ACC112 (cell line): ENCODE results near the gene MYBPC3.

Source experiments
- H2AFZ ChIP-seq: fragments of 200-600 bp; sonication (generic); one replicate; pipeline ENCODE4 v1.6.0; 2017; ENCODE audit warnings: antibody characterized with exemption, low read length; ENCODE audit not compliant: unreplicated experiment
- H3K27ac ChIP-seq: fragments of 200-600 bp; sonication (generic); 2 replicates; pipeline ENCODE4 v1.5.1; 2014; ENCODE audit warnings: low read depth, mild to moderate bottlenecking, antibody characterized with exemption, low read length, moderate library complexity
- H3K27me3 ChIP-seq: fragments of 200-600 bp; sonication (generic); 2 replicates; pipeline ENCODE4 v1.6.1; 2014; ENCODE audit warnings: mild to moderate bottlenecking, antibody characterized with exemption, low read length, moderate library complexity, mixed read lengths; ENCODE audit not compliant: insufficient read depth
- H3K36me3 ChIP-seq: fragments of 200-600 bp; sonication (generic); 2 replicates; pipeline ENCODE4 v1.6.1; 2016; ENCODE audit warnings: mild to moderate bottlenecking, antibody characterized with exemption, low read length, moderate library complexity, mixed read lengths; ENCODE audit not compliant: insufficient read depth
- H3K4me1 ChIP-seq: fragments of 200-600 bp; sonication (generic); one replicate; pipeline ENCODE4 v1.6.1; 2016; ENCODE audit warnings: low read length, mixed read lengths; ENCODE audit not compliant: insufficient read depth, unreplicated experiment, control insufficient read depth
- H3K4me3 ChIP-seq: fragments of 200-600 bp; sonication (generic); 2 replicates; pipeline ENCODE4 v1.5.1; 2014; ENCODE audit warnings: mild to moderate bottlenecking, low read depth, low read length
- H3K79me2 ChIP-seq: fragments of 200-600 bp; sonication (generic); one replicate; pipeline ENCODE4 v1.6.0; 2016; ENCODE audit warnings: low read length; ENCODE audit not compliant: control insufficient read depth, unreplicated experiment, insufficient read depth

The MYBPC3 gene

DNA sequence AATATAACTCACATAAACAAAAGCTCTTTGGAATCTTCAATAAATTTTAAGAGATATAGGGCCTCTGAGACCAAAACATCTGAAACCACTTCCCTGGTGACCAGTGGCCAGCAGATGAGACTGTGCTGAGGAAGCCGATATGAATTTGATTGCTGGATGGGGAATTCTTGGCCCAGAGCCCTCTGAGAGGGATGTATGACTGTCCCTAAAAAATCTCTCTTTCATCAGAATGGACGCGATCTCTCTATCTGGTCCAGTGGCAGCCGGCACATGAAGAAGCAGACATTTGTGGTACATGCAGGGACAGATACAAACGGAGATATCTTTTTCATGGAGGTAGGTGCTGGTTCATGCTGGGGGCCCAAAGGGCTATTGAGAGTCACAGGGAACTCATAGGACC is 37.5 kb downstream of the MYBPC3 start:
- H3K4me3 ChIP-seq, result no peak overlapping the region
- H3K79me2 ChIP-seq, result no peaks in the 10 kb centered on the region
- H3K4me1 ChIP-seq, result no peaks in the 10 kb centered on the region
- H3K36me3 ChIP-seq, result peaks cover 3% of the 10 kb centered on the region
- no peaks in the 10 kb centered on the region for H3K27me3 ChIP-seq
- H2AFZ ChIP-seq, result no peak overlapping the region
- H3K27ac ChIP-seq, result no peak overlapping the region

DNA sequence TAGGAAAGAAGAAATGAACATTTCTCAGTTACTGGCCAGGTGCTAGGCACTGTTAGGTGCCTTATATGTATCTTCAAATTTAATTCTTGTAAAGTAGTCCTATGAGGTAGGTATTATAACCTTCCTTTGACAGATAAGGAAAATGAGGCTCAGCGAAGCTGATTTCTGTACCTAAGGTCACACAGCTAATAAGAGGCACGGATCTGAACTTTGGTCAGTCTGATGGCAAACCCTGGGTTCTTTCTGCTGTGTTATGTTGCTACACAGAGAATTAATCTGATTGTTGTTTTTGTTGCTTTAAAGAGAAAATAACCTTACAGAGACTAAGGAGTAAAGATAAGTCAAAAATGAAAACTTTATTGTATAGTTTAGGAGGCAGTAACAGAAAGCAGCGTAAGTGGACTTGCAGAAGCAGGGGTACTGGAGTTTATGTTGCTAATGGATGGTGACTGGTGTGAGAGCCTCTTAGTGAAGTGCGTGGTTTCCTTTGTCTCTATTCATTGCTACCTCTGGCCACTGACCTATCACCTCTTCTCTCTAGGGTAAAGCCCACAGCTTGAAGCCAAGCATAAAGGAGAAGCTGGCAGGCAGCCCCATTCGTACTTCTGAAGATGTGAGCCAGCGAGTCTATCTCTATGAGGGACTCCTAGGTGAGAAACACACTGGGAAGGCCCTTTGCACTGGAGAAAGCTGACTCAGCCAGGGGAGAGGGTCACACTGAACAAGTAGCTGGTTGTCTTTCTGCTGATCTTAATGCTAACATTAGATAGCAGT is 44.3 kb downstream of the MYBPC3 start:
- no peaks in the 10 kb centered on the region for H3K79me2 ChIP-seq

DNA sequence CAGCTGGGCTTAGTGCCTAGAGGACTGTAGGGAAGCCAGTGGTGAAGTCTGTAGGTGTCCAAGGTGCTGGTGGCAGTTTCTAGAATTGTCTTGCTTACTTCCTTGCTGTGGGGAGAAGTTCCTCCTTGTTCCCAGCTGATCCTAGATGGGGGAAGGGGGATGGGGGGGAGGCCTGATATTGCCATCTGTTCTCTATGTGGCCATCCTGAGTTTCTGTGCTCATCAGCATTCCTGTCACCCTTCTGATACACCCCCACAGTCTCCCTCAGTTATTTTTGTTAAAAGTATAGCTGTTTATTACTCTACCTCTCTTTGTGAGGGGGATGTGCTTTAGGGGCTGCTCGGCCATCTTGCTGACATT is 46.0 kb downstream of the MYBPC3 start:
- Histone ChIP-seq H3K36me3 (peaks cover 31% of the 10 kb centered on the region), H3K27ac (no peak overlapping the region), H3K27me3 (no peaks in the 10 kb centered on the region), H2AFZ (no peak overlapping the region), H3K79me2 (no peaks in the 10 kb centered on the region), H3K4me3 (no peak overlapping the region), H3K4me1 (peaks cover 12% of the 10 kb centered on the region)

More for the DNA sequence above, 44.3 kb downstream of the MYBPC3 start:
- no peak overlapping the region for H3K4me3 ChIP-seq
- H3K27me3 ChIP-seq, result no peaks in the 10 kb centered on the region
- no peak overlapping the region for H3K27ac ChIP-seq
- peaks cover 12% of the 10 kb centered on the region for H3K4me1 ChIP-seq
- no peak overlapping the region for H2AFZ ChIP-seq
- peaks cover 22% of the 10 kb centered on the region for H3K36me3 ChIP-seq

DNA sequence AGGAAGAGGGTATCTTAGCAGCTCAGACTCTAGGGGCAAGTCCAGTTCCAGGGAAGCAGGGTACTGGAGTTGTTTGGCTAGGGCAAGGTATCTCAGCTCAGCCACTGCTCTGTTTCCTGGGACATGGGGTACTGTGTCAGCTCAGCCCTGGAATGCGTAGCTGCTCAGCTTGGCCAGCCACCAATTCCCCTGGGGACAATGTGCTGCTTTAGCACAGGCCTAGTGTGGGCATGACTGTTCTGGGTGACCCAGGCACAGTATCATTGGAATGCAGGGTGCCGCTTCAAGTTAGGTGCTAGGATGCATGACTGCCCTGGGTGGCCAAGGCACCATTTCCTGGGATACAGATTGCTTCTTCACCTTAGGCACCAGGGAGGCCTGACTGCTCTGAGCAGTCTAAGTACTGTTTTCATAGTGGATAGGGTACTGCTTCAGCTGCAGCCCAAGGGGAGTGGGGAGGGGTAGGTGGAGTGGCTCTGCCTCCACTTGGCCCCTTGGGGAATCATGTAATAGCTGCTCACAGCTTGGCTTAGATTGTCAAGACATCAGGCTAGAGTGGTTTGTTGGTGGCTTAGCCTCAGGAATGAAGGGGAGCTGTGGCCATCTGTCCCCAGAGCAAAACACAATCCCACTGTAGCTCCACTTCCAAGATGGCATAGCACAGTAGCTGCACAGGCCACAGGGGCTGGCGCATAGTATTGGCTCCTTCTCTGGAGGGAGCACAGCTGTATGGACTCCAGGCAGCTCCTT is 46.6 kb downstream of the MYBPC3 start:
- no peak overlapping the region for H3K4me3 ChIP-seq
- H3K27me3 ChIP-seq, result no peaks in the 10 kb centered on the region
- H3K79me2 ChIP-seq, result no peaks in the 10 kb centered on the region
- no peak overlapping the region for H2AFZ ChIP-seq
- no peak overlapping the region for H3K27ac ChIP-seq
- peaks cover 34% of the 10 kb centered on the region for H3K36me3 ChIP-seq
- H3K4me1 ChIP-seq, result peaks cover 12% of the 10 kb centered on the region

DNA sequence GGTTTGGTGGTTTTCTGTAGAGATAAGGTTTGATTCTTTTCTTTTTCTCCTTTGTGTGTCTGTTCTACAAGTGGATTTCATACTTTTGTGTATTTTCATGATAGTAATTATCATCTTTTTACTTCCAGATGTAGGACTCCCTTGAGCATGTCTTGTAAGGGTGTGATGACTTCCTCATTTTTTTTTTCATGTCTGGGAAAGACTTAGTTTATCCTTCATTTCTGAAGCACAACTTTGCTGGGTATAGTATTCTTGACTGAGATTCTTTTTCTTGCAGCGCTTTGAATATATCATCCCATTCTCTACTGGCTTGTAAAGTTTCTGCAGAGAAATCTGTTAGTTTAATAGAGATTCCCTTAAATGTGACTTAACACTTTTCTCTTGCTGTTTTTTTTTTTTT is 49.6 kb downstream of the MYBPC3 start:
- no peak overlapping the region for H2AFZ ChIP-seq
- no peaks in the 10 kb centered on the region for H3K79me2 ChIP-seq
- H3K27ac ChIP-seq, result no peak overlapping the region
- H3K27me3 ChIP-seq, result no peaks in the 10 kb centered on the region
- H3K4me3 ChIP-seq, result no peak overlapping the region
- H3K4me1 ChIP-seq, result peaks cover 12% of the 10 kb centered on the region
- H3K36me3 ChIP-seq, result peaks cover 42% of the 10 kb centered on the region

DNA sequence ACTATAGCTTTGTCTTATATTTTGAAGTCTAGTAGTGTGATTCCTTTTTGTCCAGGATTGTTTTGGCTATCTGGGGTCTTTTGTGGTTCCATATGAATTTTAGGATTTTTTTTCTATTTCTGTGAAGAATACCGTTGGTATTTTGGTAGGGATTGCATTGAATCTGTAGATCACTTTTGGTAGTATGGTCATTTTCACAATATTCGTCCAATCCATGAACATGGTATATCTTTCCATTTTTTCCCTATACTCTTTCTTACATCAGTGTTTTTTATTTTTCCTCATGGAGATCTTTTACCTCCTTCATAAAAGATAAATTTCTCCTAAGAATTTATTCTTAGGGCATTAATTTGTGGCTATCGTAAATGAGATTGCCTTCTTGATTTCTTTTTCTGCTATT is 53.4 kb downstream of the MYBPC3 start:
- no peaks in the 10 kb centered on the region for H3K4me1 ChIP-seq
- no peak overlapping the region for H2AFZ ChIP-seq
- no peak overlapping the region for H3K4me3 ChIP-seq
- H3K36me3 ChIP-seq, result peaks cover 36% of the 10 kb centered on the region
- no peak overlapping the region for H3K27ac ChIP-seq
- no peaks in the 10 kb centered on the region for H3K27me3 ChIP-seq
- H3K79me2 ChIP-seq, result no peaks in the 10 kb centered on the region

DNA sequence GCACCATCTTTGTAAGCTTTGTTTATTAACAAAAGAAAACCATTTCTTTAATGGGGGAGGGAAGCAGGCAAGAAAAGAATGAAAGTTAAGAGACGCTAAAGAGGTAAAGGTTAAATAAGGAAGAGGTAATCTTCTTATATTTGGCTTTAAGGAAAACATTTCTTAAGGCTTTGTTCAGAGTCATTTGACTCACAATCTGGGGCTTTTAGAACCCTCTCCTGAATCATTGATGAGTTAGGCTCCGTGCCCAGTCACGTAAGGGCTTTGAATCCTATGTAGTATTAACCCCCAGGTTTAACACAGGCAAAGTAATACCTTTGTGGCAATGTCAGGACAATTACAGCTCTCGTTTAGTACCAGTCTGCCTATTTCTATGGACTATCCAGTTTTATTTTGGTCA is 56.5 kb downstream of the MYBPC3 start:
- H3K79me2 ChIP-seq, result no peaks in the 10 kb centered on the region
- H3K4me1 ChIP-seq, result no peaks in the 10 kb centered on the region
- H3K27me3 ChIP-seq, result no peaks in the 10 kb centered on the region
- no peak overlapping the region for H3K4me3 ChIP-seq
- peaks cover 22% of the 10 kb centered on the region for H3K36me3 ChIP-seq
- no peak overlapping the region for H2AFZ ChIP-seq
- H3K27ac ChIP-seq, result no peak overlapping the region

DNA sequence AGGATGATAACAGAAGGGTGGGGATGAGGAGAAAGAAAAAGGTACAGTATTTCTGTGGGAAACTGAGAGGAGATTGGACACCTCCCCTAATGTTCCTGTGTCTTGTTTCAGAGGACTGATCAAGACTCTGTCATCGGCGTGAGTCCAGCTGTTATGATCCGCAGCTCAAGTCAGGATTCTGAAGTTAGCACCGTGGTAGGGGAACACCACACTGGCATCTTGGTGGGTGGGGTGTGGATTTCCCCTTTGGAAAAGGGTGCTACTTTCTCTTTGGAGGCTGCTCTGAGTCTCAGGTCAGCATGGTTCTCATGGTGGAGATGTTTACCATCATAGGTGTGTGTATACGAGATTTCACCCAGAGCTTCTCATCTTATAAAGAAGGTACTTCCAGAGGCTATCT is 57.1 kb downstream of the MYBPC3 start:
- Histone ChIP-seq H2AFZ (no peak overlapping the region), H3K27ac (no peak overlapping the region), H3K4me1 (no peaks in the 10 kb centered on the region), H3K36me3 (peaks cover 25% of the 10 kb centered on the region), H3K27me3 (no peaks in the 10 kb centered on the region), H3K79me2 (no peaks in the 10 kb centered on the region), H3K4me3 (no peak overlapping the region)

DNA sequence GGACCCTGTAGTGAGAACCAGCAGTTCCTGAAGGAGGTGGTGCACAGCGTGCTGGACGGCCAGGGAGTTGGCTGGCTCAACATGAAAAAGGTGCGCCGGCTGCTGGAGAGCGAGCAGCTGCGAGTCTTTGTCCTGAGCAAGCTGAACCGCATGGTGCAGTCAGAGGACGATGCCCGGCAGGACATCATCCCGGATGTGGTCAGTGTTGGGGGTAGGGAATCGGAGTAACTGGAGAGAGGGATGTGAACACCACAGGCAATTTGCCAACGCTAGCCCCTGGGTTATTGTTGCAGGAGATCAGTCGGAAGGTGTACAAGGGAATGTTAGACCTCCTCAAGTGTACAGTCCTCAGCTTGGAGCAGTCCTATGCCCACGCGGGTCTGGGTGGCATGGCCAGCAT is 62.6 kb downstream of the MYBPC3 start:
- Histone ChIP-seq H3K4me3 (no peak overlapping the region), H3K27ac (no peak overlapping the region), H3K27me3 (no peaks in the 10 kb centered on the region), H3K36me3 (peaks cover 27% of the 10 kb centered on the region; the same call in 1 of the 2 replicates), H2AFZ (no peak overlapping the region), H3K4me1 (no peaks in the 10 kb centered on the region), H3K79me2 (no peaks in the 10 kb centered on the region)

DNA sequence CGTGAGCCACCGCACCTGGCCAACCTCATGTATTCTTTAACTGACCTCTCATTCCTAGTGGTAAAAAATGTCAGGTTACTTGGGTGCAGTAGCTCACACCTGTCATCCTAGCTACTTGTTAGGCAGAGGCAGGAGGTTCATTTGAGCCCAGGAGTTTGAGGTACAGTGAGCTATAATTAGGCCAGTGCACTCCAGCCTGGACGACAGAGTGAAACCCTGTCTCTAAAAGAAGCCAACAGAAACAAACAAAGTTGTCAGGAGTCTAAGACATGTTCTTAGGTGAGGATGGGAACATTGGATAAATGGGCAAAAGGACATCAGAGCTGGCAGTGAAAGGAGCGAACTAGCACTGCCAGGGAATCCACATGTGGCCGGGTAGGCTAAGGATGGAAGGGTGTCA is 64.4 kb downstream of the MYBPC3 start:
- Histone ChIP-seq H3K4me1 (no peaks in the 10 kb centered on the region), H2AFZ (no peak overlapping the region), H3K36me3 (peaks cover 35% of the 10 kb centered on the region; the same call in 1 of the 2 replicates), H3K27me3 (no peaks in the 10 kb centered on the region), H3K79me2 (no peaks in the 10 kb centered on the region), H3K27ac (no peak overlapping the region), H3K4me3 (no peak overlapping the region)
